SK-N-MC (cell line): ENCODE results near the gene TST.

Experiments used
- DNase-seq: peaks from one replicate; pipeline ENCODE4 v3.0.0-alpha.2; 2011; ENCODE audit warnings: low read depth, low spot score
- H3K27ac ChIP-seq: fragments of 200-600 bp; sonication (generic); 2 replicates; pipeline ENCODE4 v1.5.1; 2016; ENCODE audit warnings: mixed run types
- H3K36me3 ChIP-seq: fragments of 200-600 bp; sonication (generic); 2 replicates; pipeline ENCODE4 v1.6.1; 2017; ENCODE audit warnings: antibody characterized with exemption, low read length, mixed read lengths; ENCODE audit not compliant: insufficient read depth
- H3K4me3 ChIP-seq: fragments of 200-600 bp; sonication (generic); 2 replicates; pipeline ENCODE4 v1.5.1; 2016
- H3K9ac ChIP-seq: fragments of 200-600 bp; sonication (generic); 2 replicates; pipeline ENCODE4 v1.8.0; 2017; ENCODE audit warnings: mixed run types, mixed read lengths; ENCODE audit not compliant: insufficient read length
- H3K9me3 ChIP-seq: fragments of 200-600 bp; sonication (generic); 2 replicates; pipeline ENCODE4 v1.6.1; 2017; ENCODE audit warnings: low read depth, mild to moderate bottlenecking, antibody characterized with exemption, low read length, moderate library complexity, mixed read lengths
- EZH2 ChIP-seq: fragments of 200-600 bp; sonication (generic); IDR thresholded peaks from one replicate; pipeline ENCODE4 v1.6.1; 2017; ENCODE audit warnings: antibody characterized with exemption
- FOXP2 ChIP-seq: optimal IDR thresholded peaks from 2 replicates; pipeline ENCODE3; 2011; ENCODE audit warnings: mild to moderate bottlenecking, moderate library complexity; ENCODE audit not compliant: insufficient read depth; ENCODE audit errors: extremely low read length, control extremely low read depth
- POLR2AphosphoS5 ChIP-seq: IDR thresholded peaks from 2 replicates; pipeline ENCODE4 v1.6.1; 2012; ENCODE audit warnings: mild to moderate bottlenecking, low read depth, low read length, borderline replicate concordance

TST gene

GRCh38 chr22:36961626-36962025, 57.6 kb downstream of the TST start:
- H3K36me3 ChIP-seq, result no peaks in the 10 kb centered on the region
- TF ChIP-seq POLR2AphosphoS5 (no peak), EZH2 (no peak), FOXP2 (no peak)
- H3K9me3 ChIP-seq, result no peaks in the 10 kb centered on the region
- no peak overlapping the region for H3K27ac ChIP-seq
- DNase-seq, result no peak
- H3K9ac ChIP-seq, result no peak overlapping the region
- no peak overlapping the region for H3K4me3 ChIP-seq
